Lower lobe of right lung (tissue), 2 donors: ENCODE results near the gene CYP4F2. TPM values are rescaled to one million over a fixed set of nuclear protein-coding genes. Genes with fewer than 3 reads are reported as not detected.
"Not testable (repeated sequence)": the region's sequence is repeated elsewhere in the genome, so short reads cannot be mapped to it uniquely, and the experiment has no call there.

ENCODE experiments used
- ATAC-seq, 2 donors: fragments of 200-7000 bp; cut with Tn5 transposase; one replicate each; pipeline ENCODE4 v1.9.1; 2020 to 2022; ENCODE audit warnings: mild to moderate bottlenecking in 2 of 2, moderate library complexity in 2 of 2
- DNase-seq: peaks from one replicate; pipeline ENCODE4 v3.0.0-alpha.2; 2020
- H3K27ac ChIP-seq: fragments of 200-600 bp; one replicate; pipeline ENCODE4 v1.8.0; 2022
- H3K27me3 ChIP-seq: fragments of 200-600 bp; one replicate; pipeline ENCODE4 v1.8.0; 2022; ENCODE audit warnings: low read depth
- H3K36me3 ChIP-seq: fragments of 200-600 bp; one replicate; pipeline ENCODE4 v1.8.0; 2022; ENCODE audit warnings: mild to moderate bottlenecking
- H3K4me1 ChIP-seq: fragments of 200-600 bp; one replicate; pipeline ENCODE4 v1.8.0; 2022
- H3K4me3 ChIP-seq: fragments of 200-600 bp; one replicate; pipeline ENCODE4 v1.8.0; 2022; ENCODE audit warnings: mild to moderate bottlenecking
- H3K9me3 ChIP-seq: fragments of 200-600 bp; one replicate; pipeline ENCODE4 v1.8.0; 2022
- CTCF ChIP-seq: fragments of 200-600 bp; IDR thresholded peaks from one replicate; pipeline ENCODE4 v1.8.0; 2022; ENCODE audit warnings: antibody characterized with exemption, mild to moderate bottlenecking
- intact Hi-C: fragments of 100-400 bp; cut with DNase I; formaldehyde crosslinking; loops from one replicate; pipeline ENCODE4 v1.11.0; 2022
- total RNA-seq: library from RNA; stranded (reverse); fragmentation: NEBNext Ultra II Directional; extraction: Animal tissue kit (Norgen Biotek cat#: 25700); gene quantifications from one replicate; pipeline ENCODE4 v1.2.1, GENCODE V29; 2021
- donor health status: DM: no; HTN: yes; CAD: no; lungs with severe emphysema.

Gene CYP4F2
- total RNA-seq, 1 donor from 2014 or later = not detected

GRCh38 chr19:15841875-15842569 lies 55.9 kb downstream of the CYP4F2 start:
- DNase-seq = no peak
- TF ChIP-seq CTCF = no peak
- Histone ChIP-seq H3K36me3 (no peaks in the 10 kb centered on the region), H3K27me3 (no peaks in the 10 kb centered on the region), H3K4me3 (no peak overlapping the region), H3K9me3 (no peaks in the 10 kb centered on the region), H3K27ac (no peak overlapping the region), H3K4me1 (no peaks in the 10 kb centered on the region)
- ATAC-seq = no peak
- intact Hi-C loops = no loop called here

- Histone ChIP-seq H3K36me3 (no peaks in the 10 kb centered on the region), H3K4me3 (no peak overlapping the region), H3K9me3 (no peaks in the 10 kb centered on the region), H3K27me3 (no peaks in the 10 kb centered on the region), H3K4me1 (peaks cover 3% of the 10 kb centered on the region), H3K27ac (no peak overlapping the region)
- DNase-seq (no peak), ATAC-seq (no peak)
- intact Hi-C loops = no loop called here
- no peak for TF ChIP-seq CTCF
Observed at GRCh38 chr19:15840833-15841232, 57.0 kb downstream of the CYP4F2 start.

GRCh38 chr19:15839888-15840287 lies 58.0 kb downstream of the CYP4F2 start:
- H3K36me3 ChIP-seq, H3K4me1 ChIP-seq, intact Hi-C loops, DNase-seq, H3K9me3 ChIP-seq, ATAC-seq, H3K4me3 ChIP-seq, H3K27ac ChIP-seq, H3K27me3 ChIP-seq: not testable (repeated sequence)

GRCh38 chr19:15838351-15838750 lies 59.5 kb downstream of the CYP4F2 start:
- H3K4me1 ChIP-seq = peaks cover 7% of the 10 kb centered on the region
- ATAC-seq = no peak
- no peaks in the 10 kb centered on the region for H3K36me3 ChIP-seq
- no peak for TF ChIP-seq CTCF
- H3K27ac ChIP-seq = no peak overlapping the region
- H3K27me3 ChIP-seq = no peaks in the 10 kb centered on the region
- H3K9me3 ChIP-seq = no peaks in the 10 kb centered on the region
- DNase-seq = no peak
- H3K4me3 ChIP-seq = no peak overlapping the region
- intact Hi-C loops = no loop called here

GRCh38 chr19:15837221-15837731 lies 60.6 kb downstream of the CYP4F2 start:
- Histone ChIP-seq H3K27ac (peak overlapping the region; percentile 99), H3K4me3 (peak overlapping the region; percentile 76), H3K9me3 (no peaks in the 10 kb centered on the region), H3K36me3 (no peaks in the 10 kb centered on the region), H3K4me1 (peaks cover 7% of the 10 kb centered on the region), H3K27me3 (no peaks in the 10 kb centered on the region)
- no peak for DNase-seq
- ATAC-seq = peak; percentile 56 to 61
- intact Hi-C loops = no loop called here
- no peak for TF ChIP-seq CTCF
